Right lobe of liver (tissue), 6 donors: ENCODE measurements around the gene ACIN1. TPM values are rescaled to one million over a fixed set of nuclear protein-coding genes. Genes with fewer than 3 reads are reported as not detected.

Experiments
- ATAC-seq, 4 donors: fragments of 200-7000 bp; cut with Tn5 transposase; one replicate each; pipeline ENCODE4 v1.9.1; 2020; ENCODE audit warnings: mild to moderate bottlenecking in 4 of 4, moderate library complexity in 4 of 4
- DNase-seq, 3 donors: peaks; one replicate each; pipeline ENCODE4 v3.0.0-alpha.2; 2020
- H3K27ac ChIP-seq, 3 donors: fragments of 200-600 bp; one replicate each; pipeline ENCODE4 v1.8.0; 2022
- H3K27me3 ChIP-seq, 2 donors: fragments of 200-600 bp; one replicate each; pipeline ENCODE4 v1.8.0; 2022
- H3K36me3 ChIP-seq, 4 donors: fragments of 200-600 bp; sonication (generic) in 1 of 4; one replicate each; pipeline versions ENCODE4 v1.5.1 to v1.8.0; 2017 to 2022; ENCODE audit warnings: control low read depth in 1 of 4
- H3K4me1 ChIP-seq, 4 donors: fragments of 200-600 bp; sonication (generic) in 1 of 4; one replicate each; pipeline versions ENCODE4 v1.5.1 to v1.8.0; 2017 to 2022; ENCODE audit warnings: control low read depth in 1 of 4
- H3K4me3 ChIP-seq, 3 donors: fragments of 200-600 bp; one replicate each; pipeline ENCODE4 v1.8.0; 2022
- H3K9me3 ChIP-seq, 4 donors: fragments of 200-600 bp; sonication (generic) in 1 of 4; one replicate each; pipeline versions ENCODE4 v1.5.1 to v1.8.0; 2017 to 2022; ENCODE audit warnings: control low read depth in 1 of 4
- POLR2A ChIP-seq: fragments of 450-650 bp; IDR thresholded peaks from one replicate; pipeline ENCODE4 v1.6.1; 2017; ENCODE audit warnings: antibody characterized with exemption, mild to moderate bottlenecking
- whole genome bisulfite sequencing: methylation state at CpG from one replicate; pipeline ENCODE4 v1.1.6; 2018; ENCODE audit warnings: low coverage, low lambda C conversion rate; ENCODE audit not compliant: insufficient coverage; ENCODE audit errors: missing lambda C conversion rate; 5-methylcytosine and 5-hydroxymethylcytosine counted together
- intact Hi-C, 2 donors: fragments of 100-400 bp; cut with DNase I; formaldehyde crosslinking; loops; one replicate each; pipeline versions ENCODE4 v1.11.2 to v1.14.1; 2022
- total RNA-seq, 6 experiments: library from RNA; depleted of rRNA in 2 of 6; stranded (reverse); fragments of >200 nt in 2 of 6; fragmentation: NEBNext Ultra II Directional in 3 of 6; extraction: Animal tissue kit (Norgen Biotek cat#: 25700) in 3 of 6; gene quantifications; one replicate each; pipeline versions ENCODE4 v1.1.0 to v1.2.4, GENCODE V29; 2016 to 2023
- TF ChIP-seq, protein P1 (sequence below), 4 donors: fragments of 200-600 bp in 3 of 4; fragments of 450-650 bp in 1 of 4; IDR thresholded peaks; one replicate each; pipeline versions ENCODE4 v1.5.1 to v1.8.0; 2016 to 2022; ENCODE audit warnings: antibody characterized with exemption in 4 of 4, mild to moderate bottlenecking in 2 of 4
- donor health status: DM: no; HTN: yes; CAD: no.
- donor health status: DM: no; HTN: no; CAD: no.
- donor health status: DM: no; HTN: no; CAD: no.
- donor health status: DM: no; HTN: yes; CAD: no.
- donor health status: DM: no; HTN: yes; CAD: no.

ACIN1 gene
- total RNA-seq, 6 experiments from 2014 or later, result 40.5 to 66.1 (median 52.9) TPM

- WGBS, result 83% methylated on average over 2 of the region's 2 CpGs
- ATAC-seq (no peak), DNase-seq (no peak)
- no peaks in the 10 kb centered on the region for H3K9me3 ChIP-seq
- no peaks in the 10 kb centered on the region for H3K27me3 ChIP-seq
- no peak overlapping the region for H3K27ac ChIP-seq
- TF ChIP-seq POLR2A, result no peak
- TF ChIP-seq, protein P1, sequence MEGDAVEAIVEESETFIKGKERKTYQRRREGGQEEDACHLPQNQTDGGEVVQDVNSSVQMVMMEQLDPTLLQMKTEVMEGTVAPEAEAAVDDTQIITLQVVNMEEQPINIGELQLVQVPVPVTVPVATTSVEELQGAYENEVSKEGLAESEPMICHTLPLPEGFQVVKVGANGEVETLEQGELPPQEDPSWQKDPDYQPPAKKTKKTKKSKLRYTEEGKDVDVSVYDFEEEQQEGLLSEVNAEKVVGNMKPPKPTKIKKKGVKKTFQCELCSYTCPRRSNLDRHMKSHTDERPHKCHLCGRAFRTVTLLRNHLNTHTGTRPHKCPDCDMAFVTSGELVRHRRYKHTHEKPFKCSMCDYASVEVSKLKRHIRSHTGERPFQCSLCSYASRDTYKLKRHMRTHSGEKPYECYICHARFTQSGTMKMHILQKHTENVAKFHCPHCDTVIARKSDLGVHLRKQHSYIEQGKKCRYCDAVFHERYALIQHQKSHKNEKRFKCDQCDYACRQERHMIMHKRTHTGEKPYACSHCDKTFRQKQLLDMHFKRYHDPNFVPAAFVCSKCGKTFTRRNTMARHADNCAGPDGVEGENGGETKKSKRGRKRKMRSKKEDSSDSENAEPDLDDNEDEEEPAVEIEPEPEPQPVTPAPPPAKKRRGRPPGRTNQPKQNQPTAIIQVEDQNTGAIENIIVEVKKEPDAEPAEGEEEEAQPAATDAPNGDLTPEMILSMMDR (IDR thresholded peaks at IDR 0.05), result no peak
- intact Hi-C loops, result no loop called here
- peaks cover 0 to 5% (median 3%) of the 10 kb centered on the region in 4 donors for H3K36me3 ChIP-seq
- peaks cover 0 to 11% (median 0%) of the 10 kb centered on the region in 4 donors for H3K4me1 ChIP-seq
- no peak overlapping the region for H3K4me3 ChIP-seq
These were observed 7.9 kb upstream of the ACIN1 start for GRCh38 chr14:23102801-23103200.

- Histone ChIP-seq H3K36me3 (peaks cover 0 to 8% (median 3%) of the 10 kb centered on the region in 4 donors), H3K4me1 (peaks cover 0 to 18% (median under 1%) of the 10 kb centered on the region in 4 donors), H3K4me3 (no peak overlapping the region), H3K9me3 (no peaks in the 10 kb centered on the region), H3K27me3 (no peaks in the 10 kb centered on the region), H3K27ac (no peak overlapping the region)
- intact Hi-C loops, result no loop called here
- no peak for DNase-seq
- 48% methylated on average over 3 of the region's 10 CpGs for WGBS
- no peak for ATAC-seq
- no peak for TF ChIP-seq POLR2A
- TF ChIP-seq, protein P1 (IDR thresholded peaks at IDR 0.05), result no peak
These were observed 7.2 kb upstream of the ACIN1 start for GRCh38 chr14:23101986-23102625.

- Histone ChIP-seq H3K27ac (no peak overlapping the region), H3K4me1 (peaks cover 0 to 25% (median 3%) of the 10 kb centered on the region in 4 donors), H3K9me3 (no peaks in the 10 kb centered on the region), H3K27me3 (no peaks in the 10 kb centered on the region), H3K36me3 (peaks cover 0 to 8% (median 3%) of the 10 kb centered on the region in 4 donors), H3K4me3 (no peak overlapping the region)
- ATAC-seq (no peak), DNase-seq (no peak)
- intact Hi-C loops, result no loop called here
- TF ChIP-seq, protein P1 (IDR thresholded peaks at IDR 0.05), result no peak
- TF ChIP-seq POLR2A, result no peak
- 95% methylated on average over 3 of the region's 6 CpGs for WGBS
These were observed 6.5 kb upstream of the ACIN1 start for GRCh38 chr14:23101213-23101970.

- DNase-seq (no peak), ATAC-seq (no peak)
- 39% methylated on average over 3 of the region's 10 CpGs for WGBS
- TF ChIP-seq, protein P1 (IDR thresholded peaks at IDR 0.05), result no peak
- TF ChIP-seq POLR2A, result no peak
- Histone ChIP-seq H3K4me1 (peaks cover 0 to 25% (median 3%) of the 10 kb centered on the region in 4 donors), H3K27ac (no peak overlapping the region), H3K36me3 (peaks cover 0 to 8% (median 3%) of the 10 kb centered on the region in 4 donors), H3K4me3 (no peak overlapping the region), H3K27me3 (no peaks in the 10 kb centered on the region), H3K9me3 (no peaks in the 10 kb centered on the region)
- intact Hi-C loops, result no loop called here
These were observed 4.4 kb upstream of the ACIN1 start for GRCh38 chr14:23099212-23099861.
